MM.1S (cell line): ENCODE data around the gene ZNF184.
A peak's percentile ranks its signal among the peaks of the same experiment; 100 is the strongest.

ENCODE experiments used
- DNase-seq: peaks from one replicate; pipeline ENCODE4 v3.0.0-alpha.2; 2015
- H2AFZ ChIP-seq: fragments of 300-600 bp; sonication (generic); 2 replicates; pipeline ENCODE4 v1.6.0; 2016; ENCODE audit warnings: antibody characterized with exemption, low read length
- H3F3A ChIP-seq: fragments of 300-600 bp; sonication (generic); 2 replicates; pipeline ENCODE4 v1.6.1; 2016; ENCODE audit warnings: mild to moderate bottlenecking, antibody characterized with exemption, low read length, moderate library complexity, mixed read lengths; ENCODE audit not compliant: insufficient read depth
- H3K27ac ChIP-seq: fragments of 300-600 bp; sonication (generic); 2 replicates; pipeline ENCODE4 v1.5.1; 2016; ENCODE audit warnings: mild to moderate bottlenecking, low read length
- H3K27me3 ChIP-seq: fragments of 300-600 bp; sonication (generic); replicated peaks from 2 replicates; pipeline ENCODE4 v1.6.0; 2016; ENCODE audit warnings: low read length; ENCODE audit not compliant: insufficient read depth
- H3K36me3 ChIP-seq: fragments of 300-600 bp; sonication (generic); replicated peaks from 2 replicates; pipeline ENCODE4 v1.6.1; 2016; ENCODE audit warnings: mild to moderate bottlenecking, low read length, mixed read lengths; ENCODE audit not compliant: insufficient read depth
- H3K4me1 ChIP-seq: fragments of 300-600 bp; sonication (generic); 2 replicates; pipeline ENCODE4 v1.6.1; 2016; ENCODE audit warnings: low read length, mixed read lengths
- H3K4me2 ChIP-seq: fragments of 300-600 bp; sonication (generic); 2 replicates; pipeline ENCODE4 v1.6.0; 2016; ENCODE audit warnings: low read depth, low read length
- H3K4me3 ChIP-seq: fragments of 300-600 bp; sonication (generic); 2 replicates; pipeline ENCODE4 v1.5.1; 2016; ENCODE audit warnings: low read length, mixed read lengths
- H3K79me2 ChIP-seq: fragments of 300-600 bp; sonication (generic); 2 replicates; pipeline ENCODE4 v1.6.1; 2016; ENCODE audit warnings: mixed run types, low read length, mixed read lengths
- H3K9ac ChIP-seq: fragments of 300-600 bp; sonication (generic); 2 replicates; pipeline ENCODE4 v1.6.1; 2016; ENCODE audit warnings: low read length, mixed read lengths
- H3K9me2 ChIP-seq: fragments of 300-600 bp; sonication (generic); replicated peaks from 2 replicates; pipeline ENCODE4 v1.6.1; 2016; ENCODE audit warnings: mild to moderate bottlenecking, low read length, mixed read lengths; ENCODE audit not compliant: insufficient read depth
- H3K9me3 ChIP-seq: fragments of 300-600 bp; sonication (generic); replicated peaks from 2 replicates; pipeline ENCODE4 v1.6.1; 2016; ENCODE audit warnings: mild to moderate bottlenecking, low read length, mixed read lengths; ENCODE audit not compliant: insufficient read depth
- H4K20me1 ChIP-seq: fragments of 300-600 bp; sonication (generic); 2 replicates; pipeline ENCODE4 v1.6.1; 2016; ENCODE audit warnings: mild to moderate bottlenecking, low read length, moderate library complexity, mixed read lengths; ENCODE audit not compliant: insufficient read depth
- CTCF ChIP-seq: fragments of 300-600 bp; sonication (generic); IDR thresholded peaks from 2 replicates; pipeline ENCODE4 v1.5.1; 2016; ENCODE audit warnings: antibody characterized with exemption, low read length, mixed read lengths
- EZH2 ChIP-seq: fragments of 300-600 bp; sonication (generic); optimal IDR thresholded peaks from 2 replicates; pipeline ENCODE3; 2017; ENCODE audit warnings: low read depth, mild to moderate bottlenecking, antibody characterized with exemption, low read length, mixed read lengths
- EZH2phosphoT487 ChIP-seq: fragments of 300-600 bp; sonication (generic); IDR thresholded peaks from 2 replicates; pipeline ENCODE4 v1.6.1; 2018; ENCODE audit warnings: antibody characterized with exemption, low read length

Gene ZNF184

GRCh38 chr6:27507041-27507956 is 34.4 kb upstream of the ZNF184 start:
- no peaks in the 10 kb centered on the region for H4K20me1 ChIP-seq
- peaks cover 30% of the 10 kb centered on the region for H3F3A ChIP-seq
- H3K9me3 ChIP-seq = no peaks in the 10 kb centered on the region
- H3K79me2 ChIP-seq = no peaks in the 10 kb centered on the region
- no peak for TF ChIP-seq EZH2
- TF ChIP-seq CTCF = no peak
- TF ChIP-seq EZH2phosphoT487 = no peak
- no peak overlapping the region for H3K9ac ChIP-seq
- H3K4me1 ChIP-seq = peaks cover 5% of the 10 kb centered on the region; the same call in 1 of the 2 replicates
- H3K27ac ChIP-seq = no peak overlapping the region
- no peaks in the 10 kb centered on the region for H3K36me3 ChIP-seq
- H3K4me3 ChIP-seq = no peak overlapping the region
- DNase-seq = no peak
- no peak overlapping the region for H2AFZ ChIP-seq
- H3K9me2 ChIP-seq = no peaks in the 10 kb centered on the region
- H3K4me2 ChIP-seq = no peak overlapping the region
- H3K27me3 ChIP-seq = no peaks in the 10 kb centered on the region

- Histone ChIP-seq H3K4me1 (peaks cover 5% of the 10 kb centered on the region; the same call in 1 of the 2 replicates), H3K27me3 (no peaks in the 10 kb centered on the region), H3K36me3 (no peaks in the 10 kb centered on the region), H4K20me1 (no peaks in the 10 kb centered on the region), H3K79me2 (no peaks in the 10 kb centered on the region), H3K9ac (no peak overlapping the region), H3K27ac (peak overlapping the region; percentile 6; the same call in 1 of the 2 replicates), H2AFZ (peak overlapping the region; percentile 17; the same call in 1 of the 2 replicates), H3K4me2 (peak overlapping the region; percentile 63), H3K9me3 (no peaks in the 10 kb centered on the region), H3K9me2 (no peaks in the 10 kb centered on the region), H3K4me3 (peak overlapping the region; percentile 38; the same call in 1 of the 2 replicates), H3F3A (peaks cover 30% of the 10 kb centered on the region)
- TF ChIP-seq CTCF (no peak), EZH2phosphoT487 (no peak), EZH2 (no peak)
- DNase-seq = peak; percentile 75
Observed at GRCh38 chr6:27505209-27506027, 32.5 kb upstream of the ZNF184 start.

GRCh38 chr6:27503436-27504030 is 30.6 kb upstream of the ZNF184 start:
- Histone ChIP-seq H3K36me3 (no peaks in the 10 kb centered on the region), H3K4me3 (peak overlapping the region; percentile 86), H3K9me3 (no peaks in the 10 kb centered on the region), H3K9me2 (no peaks in the 10 kb centered on the region), H3K4me1 (peaks cover 5% of the 10 kb centered on the region; the same call in 1 of the 2 replicates), H3K79me2 (no peaks in the 10 kb centered on the region), H2AFZ (peak overlapping the region; percentile 99), H3K27me3 (no peaks in the 10 kb centered on the region; the same call in 1 of the 2 replicates), H3F3A (peaks cover 30% of the 10 kb centered on the region), H3K4me2 (peak overlapping the region; percentile 93), H3K9ac (peak overlapping the region; percentile 44), H4K20me1 (no peaks in the 10 kb centered on the region), H3K27ac (peak overlapping the region; percentile 71)
- TF ChIP-seq EZH2 (no peak), EZH2phosphoT487 (no peak), CTCF (no peak)
- DNase-seq = peak; percentile 75
